Stimulated activated CD8-positive, alpha-beta memory T cell treated with anti-CD3 and anti-CD28 coated beads, Interleukin-12 subunit alpha, Interleukin-12 subunit beta, amount 100 ng/mL, for 24 hours (primary cell): ENCODE data around the gene DGKI.

Experiments
- DNase-seq: peaks from one replicate; pipeline ENCODE4 v3.0.0-alpha.2; 2020; ENCODE audit errors: extremely low read depth

DGKI gene

GRCh38 chr7:137411446-137411845 is 435.3 kb downstream of the DGKI start:
- DNase-seq: no peak

- no peak for DNase-seq
Measured at GRCh38 chr7:137408126-137408525, 438.6 kb downstream of the DGKI start.

- no peak for DNase-seq
Measured at GRCh38 chr7:137407078-137407477, 439.7 kb downstream of the DGKI start.

GRCh38 chr7:137404660-137405317 is 442.0 kb downstream of the DGKI start:
- no peak for DNase-seq

GRCh38 chr7:137403353-137403695 is 443.4 kb downstream of the DGKI start:
- DNase-seq: no peak

- no peak for DNase-seq
Measured at GRCh38 chr7:137402536-137403352, 444.0 kb downstream of the DGKI start.

- no peak for DNase-seq
Measured at GRCh38 chr7:137399827-137400823, 446.6 kb downstream of the DGKI start.

- no peak for DNase-seq
Measured at GRCh38 chr7:137396051-137396450, 450.7 kb downstream of the DGKI start.

- DNase-seq: no peak
Measured at GRCh38 chr7:137395420-137395819, 451.4 kb downstream of the DGKI start.

GRCh38 chr7:137393570-137393969 is 453.2 kb downstream of the DGKI start:
- DNase-seq: no peak

GRCh38 chr7:137390076-137390475 is 456.7 kb downstream of the DGKI start:
- DNase-seq: no peak

- DNase-seq: no peak
Measured at GRCh38 chr7:137388916-137389315, 457.9 kb downstream of the DGKI start.

- no peak for DNase-seq
Measured at GRCh38 chr7:137386966-137387365, 459.8 kb downstream of the DGKI start.

- DNase-seq: no peak
Measured at GRCh38 chr7:137381045-137381444, 465.7 kb downstream of the DGKI start.

GRCh38 chr7:137373507-137373906 is 473.3 kb downstream of the DGKI start:
- DNase-seq: no peak

GRCh38 chr7:137371616-137372015 is 475.2 kb downstream of the DGKI start:
- DNase-seq: no peak

- DNase-seq: no peak
Measured at GRCh38 chr7:137366995-137367394, 479.8 kb downstream of the DGKI start.

- no peak for DNase-seq
Measured at GRCh38 chr7:137363683-137364082, 483.1 kb downstream of the DGKI start.

GRCh38 chr7:137360087-137360679 is 486.6 kb downstream of the DGKI start:
- DNase-seq: no peak

GRCh38 chr7:137354961-137355360 is 491.8 kb downstream of the DGKI start:
- DNase-seq: no peak

- no peak for DNase-seq
Measured at GRCh38 chr7:137354396-137354795, 492.4 kb downstream of the DGKI start.

GRCh38 chr7:137351941-137352340 is 494.8 kb downstream of the DGKI start:
- no peak for DNase-seq
